ENCODE measurements around the gene PHLPP2. TPM values are rescaled to one million over a fixed set of nuclear protein-coding genes. Genes with fewer than 3 reads are reported as not detected.
"Not testable (repeated sequence)": the region's sequence is repeated elsewhere in the genome, so short reads cannot be mapped to it uniquely, and the experiment has no call there.

The PHLPP2 gene
- total RNA-seq, 4 donors from 2014 or later: 18.2 to 170 (median 116) TPM

GRCh38 chr16:71600822-71601221 lies 123.7 kb downstream of the PHLPP2 start:
- no peak for TF ChIP-seq POLR2A (IDR thresholded peaks at IDR 0.05)
- TF ChIP-seq CTCF (IDR thresholded peaks at IDR 0.05): no peak
- H3K4me3 ChIP-seq: no peak overlapping the region
- no peak overlapping the region for H3K27ac ChIP-seq
- DNase-seq: no peak
- H3K4me1 ChIP-seq: no peaks in the 10 kb centered on the region
- H3K27me3 ChIP-seq: no peaks in the 10 kb centered on the region
- H3K36me3 ChIP-seq: no peaks in the 10 kb centered on the region
- H3K9me3 ChIP-seq: no peaks in the 10 kb centered on the region

- not testable (repeated sequence) for H3K4me3 ChIP-seq, H3K9me3 ChIP-seq, H3K36me3 ChIP-seq, DNase-seq, H3K4me1 ChIP-seq, H3K27me3 ChIP-seq, H3K27ac ChIP-seq
Observed at GRCh38 chr16:71598426-71598825, 126.1 kb downstream of the PHLPP2 start.

GRCh38 chr16:71595340-71595826 lies 129.1 kb downstream of the PHLPP2 start:
- not testable (repeated sequence) for H3K36me3 ChIP-seq, H3K27ac ChIP-seq, H3K27me3 ChIP-seq

More at GRCh38 chr16:71595340-71595826, 129.1 kb downstream of the PHLPP2 start:
- not testable (repeated sequence) for H3K4me3 ChIP-seq, H3K4me1 ChIP-seq, H3K9me3 ChIP-seq, DNase-seq

Small RNAs within 50 kb of the gene (small RNA-seq; reads per million reads assigned to genes)
- gene RNU6-208P (0 reads per million in 2 donors), gene SNORA70D (0 reads per million in 2 donors), gene SNORD71 (16,526 to 21,921 reads per million in 2 donors)

Other genes with a start within 250 kb of the PHLPP2 start
- 10 to 100 TPM in 2 of 4 donors, 1 to 10 TPM in 2; 4.4 to 14.9 (median 10.1) TPM for gene ZNF19, start 235.4 kb downstream of the PHLPP2 start, total RNA-seq
- not detected for gene CHST4, start 198.3 kb downstream of the PHLPP2 start, total RNA-seq
- 1 to 10 TPM in 3 of 4 donors, not detected in 1; 2.4 to 5.8 (median 3.1) TPM for gene TAT, start 147.6 kb downstream of the PHLPP2 start, total RNA-seq
- 100 to 1,000 TPM in 3 of 4 donors, 10 to 100 TPM in 1; 66.0 to 167 (median 154) TPM for gene MARVELD3, start 98.5 kb downstream of the PHLPP2 start, total RNA-seq
- gene AP1G1, start 84.1 kb upstream of the PHLPP2 start, total RNA-seq: 100 to 1,000 TPM; 113 to 153 (median 137) TPM
- gene ATXN1L, start 121.3 kb upstream of the PHLPP2 start, total RNA-seq: 10 to 100 TPM; 14.0 to 40.2 (median 22.5) TPM
- 10 to 100 TPM; 16.5 to 22.0 (median 19.3) TPM for gene ZNF821, start 159.5 kb upstream of the PHLPP2 start, total RNA-seq
- gene IST1, start 170.8 kb upstream of the PHLPP2 start, total RNA-seq: 100 to 1,000 TPM; 228 to 274 (median 261) TPM

Measured in Peyer's patch (tissue), 4 donors.